Fibroblast of mammary gland (primary cell): ENCODE data around the gene ASIC3.

ENCODE experiments used
- DNase-seq: peaks from one replicate; pipeline ENCODE4 v3.0.0-alpha.2; 2010; ENCODE audit warnings: low read depth
- H3K4me3 ChIP-seq: 2 replicates; pipeline ENCODE4 v1.5.1; 2011; ENCODE audit warnings: low read depth, mild to moderate bottlenecking, low read length, moderate library complexity; ENCODE audit not compliant: control insufficient read depth
- TF ChIP-seq, protein P1 (sequence below): conservative IDR thresholded peaks from 2 replicates; pipeline ENCODE4 v1.5.1; 2011; ENCODE audit warnings: low read depth, low read length, inconsistent platforms; ENCODE audit not compliant: control insufficient read depth, insufficient read depth

Gene ASIC3

DNA sequence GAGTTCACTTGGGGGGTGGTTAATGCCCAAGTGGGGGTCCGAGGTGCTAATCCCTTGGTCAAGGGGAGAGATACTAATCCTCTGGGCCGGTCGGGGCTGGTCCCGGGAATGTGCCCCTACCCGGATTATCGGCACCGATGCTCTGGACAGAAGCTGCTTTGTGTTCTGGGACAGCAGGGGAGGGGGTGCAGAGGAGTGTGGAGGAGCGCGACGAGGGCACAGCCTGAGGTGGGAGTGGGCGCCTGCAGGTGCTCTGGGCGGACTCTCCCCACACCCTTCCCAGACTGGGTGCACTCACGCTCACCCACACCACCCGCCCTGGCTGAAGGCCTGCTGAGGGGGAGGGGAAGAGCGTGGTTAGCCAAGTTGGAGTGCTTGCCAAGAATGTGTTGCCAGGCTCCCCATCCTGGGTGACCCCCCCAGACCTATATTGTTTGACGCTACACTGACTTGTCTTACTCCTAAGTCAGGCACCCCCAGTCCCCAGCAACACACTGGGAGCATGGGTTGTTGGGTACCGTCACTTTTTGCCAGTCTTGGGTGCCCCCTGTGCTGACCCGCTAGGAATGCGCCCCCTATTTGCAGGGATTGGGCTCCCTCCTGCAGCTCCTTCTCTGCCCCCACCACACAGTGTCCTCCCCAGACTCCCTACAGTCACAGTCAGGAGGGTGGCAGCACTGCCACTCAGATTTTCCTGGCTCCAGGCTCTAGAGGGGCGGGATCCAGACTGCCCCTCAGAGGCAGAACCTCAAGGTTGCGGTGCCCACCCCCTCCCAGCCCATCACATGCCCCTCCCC is 12.3 kb downstream of the ASIC3 start:
- peak; percentile 36 for DNase-seq
- H3K4me3 ChIP-seq = peak overlapping the region; percentile 78
- TF ChIP-seq, protein P1, sequence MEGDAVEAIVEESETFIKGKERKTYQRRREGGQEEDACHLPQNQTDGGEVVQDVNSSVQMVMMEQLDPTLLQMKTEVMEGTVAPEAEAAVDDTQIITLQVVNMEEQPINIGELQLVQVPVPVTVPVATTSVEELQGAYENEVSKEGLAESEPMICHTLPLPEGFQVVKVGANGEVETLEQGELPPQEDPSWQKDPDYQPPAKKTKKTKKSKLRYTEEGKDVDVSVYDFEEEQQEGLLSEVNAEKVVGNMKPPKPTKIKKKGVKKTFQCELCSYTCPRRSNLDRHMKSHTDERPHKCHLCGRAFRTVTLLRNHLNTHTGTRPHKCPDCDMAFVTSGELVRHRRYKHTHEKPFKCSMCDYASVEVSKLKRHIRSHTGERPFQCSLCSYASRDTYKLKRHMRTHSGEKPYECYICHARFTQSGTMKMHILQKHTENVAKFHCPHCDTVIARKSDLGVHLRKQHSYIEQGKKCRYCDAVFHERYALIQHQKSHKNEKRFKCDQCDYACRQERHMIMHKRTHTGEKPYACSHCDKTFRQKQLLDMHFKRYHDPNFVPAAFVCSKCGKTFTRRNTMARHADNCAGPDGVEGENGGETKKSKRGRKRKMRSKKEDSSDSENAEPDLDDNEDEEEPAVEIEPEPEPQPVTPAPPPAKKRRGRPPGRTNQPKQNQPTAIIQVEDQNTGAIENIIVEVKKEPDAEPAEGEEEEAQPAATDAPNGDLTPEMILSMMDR = peak; percentile 6

DNA sequence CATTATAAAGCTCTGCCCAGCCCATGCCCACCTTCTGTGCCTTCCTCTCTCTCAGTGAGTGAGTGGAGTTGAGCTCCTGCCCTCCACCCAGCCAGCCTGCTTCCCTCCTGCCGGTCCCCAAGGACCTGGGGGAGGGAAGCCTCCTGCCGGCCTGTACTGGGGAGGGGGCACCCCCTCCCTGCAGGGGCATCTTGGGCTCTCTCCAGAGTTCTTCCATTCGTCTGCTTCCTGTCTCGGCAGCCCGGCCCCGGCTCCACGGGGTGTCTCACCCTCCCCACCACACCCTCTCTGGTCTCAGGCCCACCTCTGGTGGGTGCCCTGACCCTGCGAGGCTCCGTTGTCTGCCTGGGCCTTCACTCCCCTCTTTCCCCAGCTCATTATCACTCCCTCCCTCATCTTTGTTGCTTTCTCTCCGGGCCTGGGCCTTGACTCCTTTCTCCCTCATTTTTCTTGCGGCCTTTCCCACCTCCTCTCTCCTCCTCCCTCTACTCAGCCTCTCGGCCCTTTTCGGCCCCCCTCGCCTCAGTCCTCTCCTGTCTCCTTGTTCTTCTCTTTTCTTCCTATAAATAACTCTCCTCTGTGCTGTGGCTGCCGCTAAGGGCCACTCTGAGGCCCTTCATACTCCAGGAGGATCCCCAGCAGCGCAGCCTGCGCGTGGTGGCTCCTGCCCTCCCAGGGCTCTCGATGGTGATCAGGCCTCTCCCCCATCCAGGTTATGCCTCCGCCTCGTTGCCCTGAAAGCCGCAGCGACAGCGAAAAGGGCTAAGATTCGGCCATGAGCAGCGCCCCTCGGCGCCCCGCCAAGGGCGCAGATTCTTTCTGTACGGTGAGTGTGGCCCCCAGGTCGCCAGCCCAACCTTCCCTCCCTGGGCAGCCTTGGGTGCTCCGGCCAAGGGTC is 13.1 kb downstream of the ASIC3 start:
- TF ChIP-seq, protein P1 = no peak
- H3K4me3 ChIP-seq = peak overlapping the region; percentile 78
- DNase-seq = no peak

DNA sequence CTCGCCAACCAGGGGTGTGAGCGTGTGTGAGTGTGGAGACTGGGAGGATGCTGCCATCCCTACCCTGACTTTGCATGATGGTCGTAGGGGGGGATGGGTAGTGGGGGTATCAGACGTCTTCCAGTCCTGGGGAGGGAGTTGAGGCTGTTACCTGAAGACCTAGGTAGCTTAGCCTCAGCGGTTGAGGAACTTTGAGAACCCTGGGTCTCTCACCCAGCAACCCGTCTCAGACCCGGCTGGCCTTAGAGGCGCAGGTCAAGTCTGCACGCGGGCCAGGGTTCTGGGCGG is 13.7 kb downstream of the ASIC3 start:
- TF ChIP-seq, protein P1 = no peak
- no peak overlapping the region for H3K4me3 ChIP-seq
- no peak for DNase-seq

DNA sequence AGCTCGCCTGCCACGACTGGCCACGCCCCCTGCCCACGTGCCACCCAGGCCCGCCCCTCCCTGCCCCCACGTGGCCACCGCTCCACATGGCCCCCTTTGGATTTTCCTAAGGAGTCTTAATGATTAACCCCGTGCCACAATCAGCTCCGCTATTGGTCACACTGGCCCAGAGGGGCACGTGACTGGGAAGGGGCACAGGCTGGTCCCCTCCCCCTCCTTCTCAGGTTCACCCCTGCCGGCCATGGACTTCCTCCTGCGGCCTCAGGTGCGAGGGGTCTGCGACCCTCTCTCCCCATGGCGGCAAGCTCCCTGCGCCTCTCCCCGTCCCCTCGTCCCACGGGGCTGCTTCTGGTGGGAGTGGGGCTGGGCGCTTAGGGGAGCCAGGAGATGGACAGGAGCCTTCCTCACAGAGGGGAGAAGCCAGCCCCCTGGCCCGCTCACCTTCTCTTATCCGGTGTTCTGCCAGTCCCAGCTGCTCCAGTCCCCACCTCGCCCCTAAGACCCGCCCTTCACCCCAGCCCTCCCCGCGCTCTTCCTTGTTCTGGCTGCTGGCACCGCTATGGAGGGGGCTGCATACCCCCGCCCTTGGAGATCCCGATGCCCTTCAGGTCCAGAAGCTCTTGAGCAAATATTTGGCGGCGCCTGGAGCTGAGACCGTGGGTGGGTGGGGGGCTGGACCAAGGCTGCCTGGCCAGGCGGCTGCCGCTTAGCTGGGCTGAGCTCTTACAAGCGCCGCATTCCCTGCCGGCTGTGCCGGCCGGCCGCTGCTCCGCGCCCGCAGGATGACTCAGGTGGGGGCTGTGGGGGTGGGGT is 14.3 kb downstream of the ASIC3 start:
- peak overlapping the region; percentile 34 for H3K4me3 ChIP-seq
- TF ChIP-seq, protein P1 = no peak
- DNase-seq = peak; percentile 75

DNA sequence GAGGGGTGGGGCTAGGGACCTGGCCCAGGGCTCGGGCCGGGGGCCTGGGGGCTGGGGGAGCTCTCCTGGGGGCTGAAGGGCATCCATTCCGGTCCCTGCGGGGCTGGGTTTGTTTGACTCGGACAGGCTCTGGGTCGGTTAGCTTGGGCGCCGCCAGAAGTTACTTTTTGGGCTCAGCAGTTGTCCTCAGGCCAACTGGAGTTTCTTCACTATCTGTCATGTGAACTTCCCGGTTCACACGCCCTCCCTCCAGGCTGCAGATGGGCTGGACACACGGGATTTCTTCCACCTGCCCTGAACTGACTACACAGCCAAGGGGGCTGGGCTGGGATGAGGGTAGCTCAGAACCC is 14.9 kb downstream of the ASIC3 start:
- TF ChIP-seq, protein P1 = no peak
- no peak overlapping the region for H3K4me3 ChIP-seq
- peak; percentile 77 for DNase-seq

DNA sequence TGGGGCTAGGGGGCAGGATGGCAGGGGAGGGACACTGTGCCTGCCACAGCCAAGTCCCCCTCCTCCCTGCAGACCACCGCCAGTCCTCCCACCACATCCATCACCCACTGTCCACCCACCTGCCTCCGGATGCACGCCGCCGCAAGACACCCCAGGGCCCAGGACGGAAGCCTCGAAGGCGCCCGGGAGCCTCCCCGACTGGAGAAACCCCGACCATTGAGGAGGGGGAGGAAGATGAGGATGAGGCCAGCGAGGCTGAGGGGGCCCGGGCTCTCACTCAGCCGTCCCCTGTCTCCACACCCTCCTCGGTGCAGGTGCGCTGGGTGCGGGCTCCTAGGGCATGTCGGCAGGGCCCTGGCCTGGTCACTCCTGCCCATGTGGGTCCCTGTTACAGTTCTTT is 16.1 kb downstream of the ASIC3 start:
- DNase-seq = no peak
- TF ChIP-seq, protein P1 = no peak
- no peak overlapping the region for H3K4me3 ChIP-seq
